ENCODE data around the gene TP63.

Gene TP63

GRCh38 chr3:189897406-189897805, 266.2 kb downstream of the TP63 start:
- DNase-seq: no peak

GRCh38 chr3:189898559-189899153, 267.5 kb downstream of the TP63 start:
- no peak for DNase-seq

DNA sequence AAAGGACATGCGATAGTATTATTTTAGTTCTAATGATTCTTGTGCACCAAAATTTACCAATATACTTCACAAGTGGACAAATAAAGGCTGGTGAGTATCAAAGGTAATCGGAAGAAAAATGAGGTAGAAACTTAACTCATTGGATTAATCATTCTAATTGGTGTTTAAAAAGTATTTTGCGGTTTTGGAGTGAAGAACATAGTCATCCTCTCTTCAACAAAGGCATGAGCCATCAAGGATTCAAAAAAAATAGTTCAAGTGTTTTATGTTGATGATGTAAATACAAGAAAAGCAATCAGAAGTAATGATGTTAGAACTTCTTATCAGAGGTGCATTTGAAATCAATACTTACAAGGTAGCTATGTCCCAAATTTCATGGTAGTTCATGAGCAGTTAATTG, 268.0 kb downstream of the TP63 start:
- no peak for DNase-seq

GRCh38 chr3:189900578-189900977, 269.4 kb downstream of the TP63 start:
- DNase-seq: no peak

- DNase-seq: no peak
These were observed 270.3 kb downstream of the TP63 start for GRCh38 chr3:189901481-189901880.

GRCh38 chr3:189902230-189903186, 271.3 kb downstream of the TP63 start:
- DNase-seq: no peak

DNA sequence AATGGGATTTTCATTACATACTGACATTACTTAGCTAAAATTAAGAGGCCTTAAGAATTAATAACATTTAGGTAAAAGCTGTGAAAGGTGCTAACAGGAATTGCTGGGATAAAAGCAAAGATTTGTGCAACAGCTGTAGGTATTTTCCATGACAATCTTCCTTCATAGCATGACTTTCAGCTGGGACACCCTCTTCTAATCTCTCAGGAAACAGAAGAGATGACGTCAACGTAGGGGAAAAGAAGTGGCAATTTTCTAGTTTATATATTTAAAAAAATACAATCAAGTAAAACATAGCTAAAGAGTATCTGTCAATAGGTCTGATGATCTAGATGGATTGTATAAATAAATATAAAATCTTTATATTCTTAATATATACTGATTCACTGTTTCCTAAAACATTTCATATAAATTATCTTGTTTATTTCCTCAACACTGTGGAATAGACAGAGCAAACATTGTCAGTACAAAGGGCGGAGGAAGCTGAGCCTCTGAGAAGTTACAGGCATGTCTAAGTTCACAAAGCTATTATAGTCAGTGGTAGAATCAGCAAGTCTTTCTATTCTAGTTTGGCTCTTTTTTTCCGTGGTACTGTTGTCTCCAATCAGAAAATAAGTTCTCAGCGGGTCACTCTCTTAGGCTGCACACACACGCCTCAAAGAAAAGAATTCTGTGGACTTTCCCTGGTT, 272.5 kb downstream of the TP63 start:
- no peak for DNase-seq

GRCh38 chr3:189907803-189908202, 276.6 kb downstream of the TP63 start:
- DNase-seq: no peak

GRCh38 chr3:189908646-189909045, 277.5 kb downstream of the TP63 start:
- DNase-seq: no peak

GRCh38 chr3:189909139-189909538, 277.9 kb downstream of the TP63 start:
- no peak for DNase-seq

- DNase-seq: no peak
These were observed 278.4 kb downstream of the TP63 start for GRCh38 chr3:189909573-189909972.

- DNase-seq: no peak
These were observed 279.8 kb downstream of the TP63 start for GRCh38 chr3:189911001-189911400.

- DNase-seq: no peak
These were observed 283.6 kb downstream of the TP63 start for GRCh38 chr3:189914799-189915198.

- DNase-seq: no peak
These were observed 290.6 kb downstream of the TP63 start for GRCh38 chr3:189921770-189922169.

DNA sequence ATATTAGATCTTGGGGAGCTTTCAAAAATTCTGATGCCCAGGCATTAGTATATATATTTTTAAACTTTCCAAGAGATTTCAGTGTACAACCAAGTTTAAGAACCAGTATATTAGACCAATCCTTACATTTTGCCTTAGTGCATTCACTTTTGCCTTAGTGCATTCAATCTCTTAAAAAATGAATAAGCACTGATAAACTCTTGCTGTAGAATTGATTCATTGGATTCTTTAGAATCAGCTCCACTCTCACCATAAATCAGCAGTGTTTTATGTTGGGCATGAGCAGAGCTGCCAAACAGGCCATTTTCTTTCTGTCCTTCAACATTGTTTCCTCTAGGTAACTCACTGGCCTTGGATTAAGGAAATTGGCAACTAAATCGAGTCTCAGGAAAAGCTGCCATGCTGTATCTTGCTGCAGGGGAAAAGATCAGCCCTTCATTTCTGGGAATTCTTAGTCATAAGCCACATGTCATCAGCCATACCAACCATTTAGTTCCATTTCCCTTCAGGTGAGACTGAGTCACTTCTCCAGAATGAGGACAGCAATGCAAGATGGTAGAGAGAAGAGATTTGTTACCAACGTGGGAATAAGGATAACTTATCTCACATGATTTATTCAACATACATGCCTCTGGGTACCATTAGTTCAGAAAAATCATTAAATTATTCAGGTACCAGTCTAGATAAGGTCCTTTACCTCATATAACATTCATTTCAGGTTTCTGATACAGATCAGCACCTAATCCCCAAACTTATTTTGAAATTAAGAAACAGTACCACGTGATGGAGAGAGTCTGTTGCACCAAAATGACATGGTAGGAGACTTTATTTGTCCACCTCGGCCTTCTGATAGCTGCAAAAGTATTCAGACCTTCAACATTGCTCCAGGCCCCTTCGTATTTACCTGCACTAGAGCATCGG, 297.0 kb downstream of the TP63 start:
- DNase-seq: no peak

DNA sequence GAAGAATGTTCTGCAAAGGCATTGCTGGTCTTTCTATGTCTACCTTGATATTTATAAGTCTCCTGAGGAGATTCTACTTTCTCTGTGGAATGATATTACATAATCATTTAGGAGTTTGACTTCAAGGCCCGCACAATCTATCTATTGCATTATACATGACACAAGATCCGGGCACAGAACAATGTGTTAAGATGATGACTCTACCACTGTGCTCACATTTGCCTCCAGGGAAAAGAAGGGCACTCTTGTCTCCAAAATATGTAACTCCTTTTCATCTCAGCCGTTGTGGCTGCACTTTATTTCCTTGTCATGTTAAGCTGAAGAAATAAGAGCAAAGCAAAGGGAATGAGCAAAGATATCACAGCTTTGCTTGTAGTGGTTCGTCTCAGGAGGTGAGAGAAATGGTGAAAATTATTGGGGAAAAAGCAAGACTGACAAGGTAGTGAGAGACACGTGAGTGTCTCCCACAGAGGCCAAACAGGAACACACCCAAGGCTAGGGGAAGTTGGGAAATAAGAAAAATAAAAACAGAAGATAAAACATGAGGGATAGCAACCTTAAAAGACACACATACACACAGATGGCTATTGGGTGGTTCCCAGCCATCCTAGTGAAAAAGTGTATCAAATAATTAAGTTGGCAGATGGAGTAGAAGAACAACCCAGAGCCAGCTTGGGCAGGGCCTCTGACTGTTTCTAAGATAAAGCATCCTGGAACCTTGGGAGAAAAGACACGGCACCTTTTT, 305.2 kb downstream of the TP63 start:
- DNase-seq: no peak

DNA sequence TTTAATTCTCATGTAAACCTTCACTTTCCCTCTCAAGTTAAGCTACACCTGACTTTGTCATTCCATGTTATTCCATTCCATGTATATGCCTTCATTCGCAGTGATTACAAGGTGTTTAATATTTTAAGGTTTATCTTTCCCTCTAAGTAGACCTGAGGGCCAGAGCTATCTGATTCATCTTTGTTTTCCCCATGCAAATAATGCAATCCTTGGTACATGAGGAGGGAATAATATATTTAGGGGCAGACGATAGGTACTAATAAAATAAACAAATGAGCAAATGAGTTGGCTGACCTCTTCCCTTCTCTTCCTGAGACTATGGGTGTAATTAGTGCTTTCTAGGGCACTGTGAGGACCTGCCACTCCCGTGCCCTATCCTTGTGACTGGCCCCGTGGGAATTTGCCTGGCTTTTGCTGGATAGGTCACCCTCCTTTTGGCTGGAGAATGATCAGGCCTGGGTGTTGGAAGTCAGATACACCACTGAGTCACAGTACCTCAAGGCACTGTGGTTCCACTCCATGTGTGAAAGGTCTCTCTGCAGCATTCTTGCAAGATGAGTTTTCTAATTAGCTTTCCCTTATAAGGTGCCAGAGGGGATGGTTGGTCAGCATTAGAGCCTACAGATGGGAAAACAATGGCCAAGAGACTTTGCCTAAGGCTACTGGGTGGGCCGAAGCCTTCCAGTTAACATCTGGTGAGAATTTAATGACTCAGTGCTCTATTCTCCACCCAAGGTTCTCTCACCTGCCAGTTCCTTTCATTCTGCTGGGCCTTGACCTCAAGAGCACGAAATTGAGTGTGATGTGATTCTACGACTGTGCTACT, 306.3 kb downstream of the TP63 start:
- DNase-seq: no peak

DNA sequence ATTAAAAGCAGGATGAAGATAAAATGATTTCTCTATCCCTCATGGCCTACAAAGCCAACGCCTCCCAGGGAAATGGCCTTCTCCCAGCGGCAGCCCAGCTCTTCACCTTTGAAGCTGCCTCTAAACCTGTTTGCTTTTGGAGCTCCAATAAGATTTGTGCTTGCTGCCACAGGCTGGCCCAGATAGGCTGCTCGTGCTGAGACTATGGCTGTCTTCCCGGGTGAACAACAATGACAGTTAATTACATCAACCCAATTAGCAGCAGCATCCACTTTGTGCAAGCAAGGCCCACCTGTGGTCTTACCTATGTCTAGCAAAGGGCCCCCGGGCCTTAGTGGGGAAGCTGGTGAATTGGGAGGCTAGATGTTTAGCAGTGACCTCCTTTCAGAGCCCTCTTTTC, 309.9 kb downstream of the TP63 start:
- no peak for DNase-seq

DNA sequence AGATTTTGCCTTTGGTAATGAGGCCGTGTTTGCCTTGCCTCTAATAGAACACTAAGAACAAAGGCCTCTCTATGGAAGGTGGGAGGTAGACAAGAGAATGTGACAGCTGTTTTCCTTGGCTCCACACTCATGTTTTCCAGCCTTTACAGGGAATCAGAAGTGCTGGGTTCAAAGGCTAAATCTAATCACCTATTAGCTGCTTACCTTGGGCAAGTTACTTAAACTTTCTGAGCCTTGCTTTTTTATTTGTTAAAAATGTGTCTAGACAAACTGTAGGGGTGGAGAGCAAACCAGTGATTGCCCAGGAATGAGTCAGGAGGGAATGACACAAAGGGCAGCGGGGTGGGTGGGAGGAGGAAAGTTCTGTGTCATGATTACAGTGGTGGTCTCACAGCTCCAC, 310.5 kb downstream of the TP63 start:
- DNase-seq: no peak

DNA sequence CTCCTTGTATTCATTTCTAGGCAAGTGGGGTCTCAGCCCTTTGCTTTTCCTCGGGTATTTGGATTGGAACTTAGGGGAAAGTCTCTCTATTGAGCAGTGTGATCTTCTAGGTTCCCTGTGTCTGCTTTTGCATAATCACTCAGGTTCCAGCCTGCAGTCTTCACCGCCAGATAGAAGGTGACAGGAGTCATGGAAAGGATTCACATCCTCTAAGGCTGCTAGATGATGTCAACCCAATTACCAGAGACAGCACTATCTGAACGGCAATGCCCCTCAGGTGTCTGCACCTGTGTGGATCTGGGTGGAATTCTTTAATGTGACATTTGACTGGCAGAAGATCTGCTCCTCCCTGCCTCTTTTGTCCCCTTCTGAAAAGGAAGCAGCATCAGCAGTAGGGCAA, 311.8 kb downstream of the TP63 start:
- DNase-seq: no peak

Data from RPMI8226 (cell line).